Thyroid gland (tissue), 4 donors: ENCODE results near the gene SUPT5H.

ENCODE experiments used
- POLR2A ChIP-seq, 2 donors: fragments of 450-650 bp; IDR thresholded peaks; one replicate each; pipeline ENCODE4 v1.6.1; 2017; ENCODE audit warnings: antibody characterized with exemption in 2 of 2, mild to moderate bottlenecking in 2 of 2, moderate library complexity in 1 of 2
- TF ChIP-seq, protein P1 (sequence below), 6 experiments: fragments of 200-600 bp in 3 of 6; fragments of 450-650 bp in 3 of 6; sonication (generic) in 3 of 6; IDR thresholded peaks; one replicate each; pipeline ENCODE4 v1.5.1; 2016 to 2019; ENCODE audit warnings: antibody characterized with exemption in 6 of 6, mild to moderate bottlenecking in 2 of 6, inconsistent platforms in 1 of 6, moderate library complexity in 1 of 6

GRCh38 chr19:39410017-39410830 is 35.2 kb upstream of the SUPT5H start:
- TF ChIP-seq, protein P1, sequence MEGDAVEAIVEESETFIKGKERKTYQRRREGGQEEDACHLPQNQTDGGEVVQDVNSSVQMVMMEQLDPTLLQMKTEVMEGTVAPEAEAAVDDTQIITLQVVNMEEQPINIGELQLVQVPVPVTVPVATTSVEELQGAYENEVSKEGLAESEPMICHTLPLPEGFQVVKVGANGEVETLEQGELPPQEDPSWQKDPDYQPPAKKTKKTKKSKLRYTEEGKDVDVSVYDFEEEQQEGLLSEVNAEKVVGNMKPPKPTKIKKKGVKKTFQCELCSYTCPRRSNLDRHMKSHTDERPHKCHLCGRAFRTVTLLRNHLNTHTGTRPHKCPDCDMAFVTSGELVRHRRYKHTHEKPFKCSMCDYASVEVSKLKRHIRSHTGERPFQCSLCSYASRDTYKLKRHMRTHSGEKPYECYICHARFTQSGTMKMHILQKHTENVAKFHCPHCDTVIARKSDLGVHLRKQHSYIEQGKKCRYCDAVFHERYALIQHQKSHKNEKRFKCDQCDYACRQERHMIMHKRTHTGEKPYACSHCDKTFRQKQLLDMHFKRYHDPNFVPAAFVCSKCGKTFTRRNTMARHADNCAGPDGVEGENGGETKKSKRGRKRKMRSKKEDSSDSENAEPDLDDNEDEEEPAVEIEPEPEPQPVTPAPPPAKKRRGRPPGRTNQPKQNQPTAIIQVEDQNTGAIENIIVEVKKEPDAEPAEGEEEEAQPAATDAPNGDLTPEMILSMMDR (IDR thresholded peaks at IDR 0.05) = no peak
- peak in 1 of 2 donors; percentile 22 for TF ChIP-seq POLR2A (IDR thresholded peaks at IDR 0.05)
